Testis (tissue), 5 donors: ENCODE results near the gene PLVAP. TPM values are rescaled to one million over a fixed set of nuclear protein-coding genes. Genes with fewer than 3 reads are reported as not detected.

Experiments used
- DNase-seq: peaks from one replicate; pipeline ENCODE4 v3.0.0-alpha.2; 2019
- H3K27ac ChIP-seq, 2 donors: fragments of 200-600 bp; sonication (generic); one replicate each; pipeline ENCODE4 v1.5.1; 2019
- H3K27me3 ChIP-seq: fragments of 200-600 bp; sonication (generic); one replicate; pipeline ENCODE4 v1.5.1; 2019
- H3K36me3 ChIP-seq: fragments of 200-600 bp; sonication (generic); one replicate; pipeline ENCODE4 v1.5.1; 2017; ENCODE audit warnings: low read depth; ENCODE audit errors: missing control alignments
- H3K4me1 ChIP-seq: fragments of 200-600 bp; sonication (generic); one replicate; pipeline ENCODE4 v1.5.1; 2019
- H3K4me3 ChIP-seq, 2 donors: fragments of 200-600 bp; sonication (generic); one replicate each; pipeline ENCODE4 v1.5.1; 2017 to 2019
- H3K9me3 ChIP-seq: fragments of 200-600 bp; sonication (generic); one replicate; pipeline ENCODE4 v1.5.1; 2017
- CTCF ChIP-seq, 3 experiments: fragments of 450-650 bp in 2 of 3; fragments of 200-600 bp in 1 of 3; sonication (generic) in 1 of 3; IDR thresholded peaks; one replicate each; pipeline ENCODE4 v1.5.1; 2016 to 2019; ENCODE audit warnings: antibody characterized with exemption in 3 of 3, mild to moderate bottlenecking in 2 of 3, moderate library complexity in 1 of 3
- POLR2A ChIP-seq: fragments of 450-650 bp; IDR thresholded peaks from one replicate; pipeline ENCODE4 v1.6.1; 2017; ENCODE audit warnings: antibody characterized with exemption, mild to moderate bottlenecking, moderate library complexity
- WGBS, 2 donors: methylation state at CpG; one replicate each; pipeline ENCODE4 v1.1.5; 2018; 5-methylcytosine and 5-hydroxymethylcytosine counted together
- intact Hi-C: fragments of 100-400 bp; cut with DNase I; formaldehyde crosslinking; loops from one replicate; pipeline ENCODE4 v1.15.1; 2023; ENCODE audit warnings: low total_unique reads
- long read RNA-seq, 2 donors: transcript quantifications; one replicate each; lab custom pipeline, GENCODE V29; 2026
- polyA plus RNA-seq: library from polyadenylated mRNA; stranded (reverse); fragments of 350-450 nt; fragmentation: Illumina TruSeq; extraction: RNeasy Lipid Tissue Mini Kit (QIAGEN cat#74804); gene quantifications from one replicate; pipeline ENCODE4 v1.2.3, GENCODE V29; 2014; ENCODE audit warnings: low read depth, low replicate concordance; ENCODE audit not compliant: insufficient read depth
- total RNA-seq, 2 donors: library from RNA; depleted of rRNA; stranded (reverse); fragments of >200 nt; gene quantifications; one replicate each; pipeline ENCODE4 v1.2.3, GENCODE V29; 2016

The PLVAP gene
- total RNA-seq (1 to 10 TPM; 3.4 to 4.4 TPM), polyA plus RNA-seq (20.5 TPM)
- long read RNA-seq, donor 1, partial matches to known transcripts, result 0 of 3 reads
- long read RNA-seq, donor 1, other reads (novel, unspliced or antisense), result 0 of 3 reads
- long read RNA-seq, donor 2, partial matches to known transcripts, result 0 of 1 reads
- long read RNA-seq, donor 2, other reads (novel, unspliced or antisense), result 0 of 1 reads

GRCh38 chr19:17376935-17377600 lies at the start of gene PLVAP:
Gene PLVAP (minus strand): TSS chr19:17377342. CDS start chr19:17377288, 54 bp downstream.
- no peak for DNase-seq
- Histone ChIP-seq H3K36me3 (no peaks in the 10 kb centered on the region), H3K27ac (no peak within 1 kb of the TSS), H3K4me3 (no peak within 1 kb of the TSS), H3K9me3 (no peaks in the 10 kb centered on the region), H3K4me1 (no peaks in the 10 kb centered on the region), H3K27me3 (no peaks in the 10 kb centered on the region)
- 69 to 75% methylated on average over 38 to 39 of the region's 39 CpGs for WGBS, 2 donors
- TF ChIP-seq CTCF (IDR thresholded peaks at IDR 0.05) (no peak), POLR2A (no peak)
- intact Hi-C loops, result no loop called here

- Histone ChIP-seq H3K27ac (no peak overlapping the region), H3K27me3 (no peaks in the 10 kb centered on the region), H3K36me3 (no peaks in the 10 kb centered on the region), H3K4me3 (peak overlapping the region in 1 of 2 donors; percentile 2), H3K9me3 (no peaks in the 10 kb centered on the region), H3K4me1 (peaks cover 11% of the 10 kb centered on the region)
- intact Hi-C loops, result no loop called here
- WGBS, 2 donors, result 21 to 32% methylated on average over 15 to 27 of the region's 27 CpGs
- TF ChIP-seq POLR2A (no peak), CTCF (IDR thresholded peaks at IDR 0.05) (peak in 2 of 3 experiments; percentile 29 to 32)
- peak; percentile 70 for DNase-seq
Observed at GRCh38 chr19:17424743-17425365, 47.7 kb upstream of the PLVAP start.

GRCh38 chr19:17423429-17424208 lies 46.5 kb upstream of the PLVAP start:
- no peak for TF ChIP-seq CTCF (IDR thresholded peaks at IDR 0.05)
- TF ChIP-seq POLR2A, result no peak
- intact Hi-C loops, result no loop called here
- no peak overlapping the region for H3K27ac ChIP-seq
- DNase-seq, result no peak
- no peaks in the 10 kb centered on the region for H3K9me3 ChIP-seq
- no peak overlapping the region for H3K4me3 ChIP-seq
- H3K27me3 ChIP-seq, result no peaks in the 10 kb centered on the region
- no peaks in the 10 kb centered on the region for H3K36me3 ChIP-seq
- WGBS, 2 donors, result 86 to 92% methylated on average over 13 to 19 of the region's 20 CpGs
- H3K4me1 ChIP-seq, result peaks cover 12% of the 10 kb centered on the region

- 90 to 93% methylated on average over 4 of the region's 4 CpGs for WGBS, 2 donors
- no peak overlapping the region for H3K4me3 ChIP-seq
- no peaks in the 10 kb centered on the region for H3K36me3 ChIP-seq
- H3K4me1 ChIP-seq, result peaks cover 12% of the 10 kb centered on the region
- intact Hi-C loops, result no loop called here
- H3K27ac ChIP-seq, result no peak overlapping the region
- H3K27me3 ChIP-seq, result no peaks in the 10 kb centered on the region
- DNase-seq, result no peak
- no peaks in the 10 kb centered on the region for H3K9me3 ChIP-seq
- no peak for TF ChIP-seq CTCF (IDR thresholded peaks at IDR 0.05)
- no peak for TF ChIP-seq POLR2A
Observed at GRCh38 chr19:17421942-17422341, 44.8 kb upstream of the PLVAP start.
